WTC11 (cell line): Measurements from ENCODE around the gene GPC6. TPM values are rescaled to one million over a fixed set of nuclear protein-coding genes. Genes with fewer than 3 reads are reported as not detected.

Source experiments
- ATAC-seq: fragments of 200-7000 bp; cut with Tn5 transposase; 2 replicates; pipeline ENCODE4 v1.10.0; 2021; ENCODE audit warnings: mild to moderate bottlenecking, moderate library complexity
- CTCF ChIA-PET: fragments of 300-600 bp; sonication (Branson Sonifier 250); formaldehyde crosslinking; loops from one replicate; lab custom pipeline; 2021; ENCODE audit warnings: antibody characterized with exemption; lab: Charles Lee
- POLR2A ChIA-PET: fragments of 350-600 bp; sonication (Branson Sonifier 250); formaldehyde crosslinking; loops from one replicate; lab custom pipeline; 2021; ENCODE audit warnings: antibody characterized with exemption; lab: Charles Lee
- DNase-seq: peaks from one replicate; pipeline ENCODE4 v3.0.0; 2021; ENCODE audit warnings: low spot score
- H3K27ac Mint-ChIP-seq: 2 replicates; pipeline ENCODE4 v1.8.0; 2021; ENCODE audit warnings: mixed read lengths
- H3K27me3 Mint-ChIP-seq: 2 replicates; pipeline ENCODE4 v1.8.0; 2021; ENCODE audit warnings: low read depth, mild to moderate bottlenecking, moderate library complexity, mixed read lengths
- H3K36me3 Mint-ChIP-seq: 2 replicates; pipeline ENCODE4 v1.8.0; 2021; ENCODE audit warnings: mixed read lengths
- H3K4me1 Mint-ChIP-seq: 2 replicates; pipeline ENCODE4 v1.8.0; 2022; ENCODE audit warnings: mixed read lengths
- H3K4me3 Mint-ChIP-seq: 2 replicates; pipeline ENCODE4 v1.8.0; 2021; ENCODE audit warnings: mild to moderate bottlenecking, moderate library complexity, mixed read lengths
- H3K9me3 Mint-ChIP-seq: 2 replicates; pipeline ENCODE4 v1.8.0; 2021; ENCODE audit warnings: mixed read lengths
- ATF2 ChIP-seq: sonication (generic); formaldehyde crosslinking; IDR thresholded peaks from 2 replicates; pipeline ENCODE4 v1.8.1; 2022; ENCODE audit warnings: low read depth, missing genetic modification reagents, borderline replicate concordance
- CDX4 ChIP-seq: fragments of 250-450 bp; sonication (Bioruptor Pico); IDR thresholded peaks from 2 replicates; pipeline ENCODE4 v1.9.0; 2021; ENCODE audit warnings: moderate library complexity, mild to moderate bottlenecking, inconsistent platforms, borderline replicate concordance
- CREB1 ChIP-seq: sonication (generic); formaldehyde crosslinking; IDR thresholded peaks from 2 replicates; pipeline ENCODE4 v1.8.0; 2023; ENCODE audit warnings: mild to moderate bottlenecking, missing genetic modification reagents
- ELF4 ChIP-seq: sonication (generic); formaldehyde crosslinking; IDR thresholded peaks from 2 replicates; pipeline ENCODE4 v1.8.1; 2022; ENCODE audit warnings: low read depth, mild to moderate bottlenecking, moderate library complexity, missing genetic modification reagents
- EMX1 ChIP-seq: fragments of 250-450 bp; sonication (Bioruptor Pico); IDR thresholded peaks from 2 replicates; pipeline ENCODE4 v1.8.0; 2021; ENCODE audit warnings: mild to moderate bottlenecking
- FOXJ3 ChIP-seq: sonication (generic); formaldehyde crosslinking; IDR thresholded peaks from 2 replicates; pipeline ENCODE4 v1.9.0; 2021; ENCODE audit warnings: missing genetic modification reagents, mild to moderate bottlenecking, borderline replicate concordance
- GABPB1 ChIP-seq: sonication (generic); formaldehyde crosslinking; IDR thresholded peaks from 2 replicates; pipeline ENCODE4 v1.8.1; 2023; ENCODE audit warnings: mild to moderate bottlenecking, missing genetic modification reagents
- IRF2 ChIP-seq: sonication (generic); formaldehyde crosslinking; IDR thresholded peaks from 2 replicates; pipeline ENCODE4 v1.8.0; 2022; ENCODE audit warnings: low read depth, missing genetic modification reagents, borderline replicate concordance
- NFATC4 ChIP-seq: fragments of 250-450 bp; sonication (Bioruptor Pico); IDR thresholded peaks from 2 replicates; pipeline ENCODE4 v1.9.0; 2021; ENCODE audit warnings: mild to moderate bottlenecking
- NFYB ChIP-seq: sonication (generic); formaldehyde crosslinking; conservative IDR thresholded peaks from 2 replicates; pipeline ENCODE4 v1.8.0; 2022; ENCODE audit warnings: low read depth, missing genetic modification reagents
- PRRX2 ChIP-seq: fragments of 250-450 bp; sonication (Bioruptor Pico); IDR thresholded peaks from 2 replicates; pipeline ENCODE4 v1.8.0; 2021; ENCODE audit warnings: mild to moderate bottlenecking
- SMAD3 ChIP-seq: sonication (generic); formaldehyde crosslinking; IDR thresholded peaks from 2 replicates; pipeline ENCODE4 v1.8.0; 2022; ENCODE audit warnings: missing genetic modification reagents, mild to moderate bottlenecking, borderline replicate concordance
- TEAD1 ChIP-seq: sonication (generic); formaldehyde crosslinking; IDR thresholded peaks from 2 replicates; pipeline ENCODE4 v1.8.0; 2022; ENCODE audit warnings: mild to moderate bottlenecking, missing genetic modification reagents
- TEAD4 ChIP-seq: sonication (generic); formaldehyde crosslinking; IDR thresholded peaks from 2 replicates; pipeline ENCODE4 v1.8.0; 2022; ENCODE audit warnings: mild to moderate bottlenecking, missing genetic modification reagents
- USF1 ChIP-seq: sonication (generic); formaldehyde crosslinking; IDR thresholded peaks from 2 replicates; pipeline ENCODE4 v1.8.0; 2022; ENCODE audit warnings: mild to moderate bottlenecking, missing genetic modification reagents
- ZBTB21 ChIP-seq: sonication (generic); formaldehyde crosslinking; IDR thresholded peaks from 2 replicates; pipeline ENCODE4 v1.8.1; 2023; ENCODE audit warnings: mild to moderate bottlenecking, missing genetic modification reagents, borderline replicate concordance
- ZNF281 ChIP-seq: sonication (generic); formaldehyde crosslinking; IDR thresholded peaks from 2 replicates; pipeline ENCODE4 v1.8.0; 2023; ENCODE audit warnings: mild to moderate bottlenecking, missing genetic modification reagents
- ZNF416 ChIP-seq: fragments of 250-450 bp; sonication (Bioruptor Pico); IDR thresholded peaks from 2 replicates; pipeline ENCODE4 v1.9.0; 2021; ENCODE audit warnings: mild to moderate bottlenecking, inconsistent platforms
- total RNA-seq: library from RNA; stranded (reverse); gene quantifications from 3 replicates; pipeline ENCODE4 v1.2.3, GENCODE V29; 2021
- TF ChIP-seq, protein P1 (sequence below): sonication (generic); formaldehyde crosslinking; IDR thresholded peaks from 2 replicates; pipeline ENCODE4 v1.8.1; 2023; ENCODE audit warnings: mild to moderate bottlenecking, moderate library complexity, missing genetic modification reagents
- TF ChIP-seq, protein P2 (sequence below): sonication (generic); formaldehyde crosslinking; IDR thresholded peaks from 2 replicates; pipeline ENCODE4 v1.8.0; 2022; ENCODE audit warnings: mild to moderate bottlenecking, missing genetic modification reagents
- TF ChIP-seq, protein P3 (sequence below): sonication (generic); formaldehyde crosslinking; IDR thresholded peaks from 2 replicates; pipeline ENCODE4 v1.8.0; 2022; ENCODE audit warnings: missing genetic modification reagents
- TF ChIP-seq, protein P4 (sequence below): sonication (generic); formaldehyde crosslinking; IDR thresholded peaks from 2 replicates; pipeline ENCODE4 v1.8.0; 2022; ENCODE audit warnings: mild to moderate bottlenecking, missing genetic modification reagents

Gene GPC6
- total RNA-seq, 1 experiment from 2014 or later: 19.5 TPM

GRCh38 chr13:94006296-94006695 is 779.7 kb downstream of the GPC6 start:
- CTCF ChIA-PET: no interaction called here
- ATAC-seq (no peak), DNase-seq (no peak)
- Mint-ChIP-seq H3K4me3 (no peak overlapping the region), H3K4me1 (peaks cover 8% of the 10 kb centered on the region), H3K9me3 (0 out of 2 replicates have a peak, but pooled peaks cover 4% of the 10 kb centered on the region), H3K27me3 (peaks cover 4% of the 10 kb centered on the region; the same call in 1 of the 2 replicates), H3K27ac (no peak overlapping the region), H3K36me3 (no peaks in the 10 kb centered on the region)
- TF ChIP-seq PRRX2 (CRISPR knock-in tag) (no peak), NFYB (CRISPR knock-in tag) (no peak), FOXJ3 (no peak), EMX1 (no peak), ELF4 (no peak), NFATC4 (CRISPR knock-in tag) (no peak), ZNF281 (no peak), TEAD4 (CRISPR knock-in tag) (no peak), ZNF416 (no peak), USF1 (CRISPR knock-in tag) (no peak), ZBTB21 (CRISPR knock-in tag) (no peak), SMAD3 (CRISPR knock-in tag) (no peak), TEAD1 (CRISPR knock-in tag) (no peak), ATF2 (CRISPR knock-in tag) (no peak), GABPB1 (CRISPR knock-in tag) (no peak), IRF2 (CRISPR knock-in tag) (no peak)
- TF ChIP-seq, protein P1, sequence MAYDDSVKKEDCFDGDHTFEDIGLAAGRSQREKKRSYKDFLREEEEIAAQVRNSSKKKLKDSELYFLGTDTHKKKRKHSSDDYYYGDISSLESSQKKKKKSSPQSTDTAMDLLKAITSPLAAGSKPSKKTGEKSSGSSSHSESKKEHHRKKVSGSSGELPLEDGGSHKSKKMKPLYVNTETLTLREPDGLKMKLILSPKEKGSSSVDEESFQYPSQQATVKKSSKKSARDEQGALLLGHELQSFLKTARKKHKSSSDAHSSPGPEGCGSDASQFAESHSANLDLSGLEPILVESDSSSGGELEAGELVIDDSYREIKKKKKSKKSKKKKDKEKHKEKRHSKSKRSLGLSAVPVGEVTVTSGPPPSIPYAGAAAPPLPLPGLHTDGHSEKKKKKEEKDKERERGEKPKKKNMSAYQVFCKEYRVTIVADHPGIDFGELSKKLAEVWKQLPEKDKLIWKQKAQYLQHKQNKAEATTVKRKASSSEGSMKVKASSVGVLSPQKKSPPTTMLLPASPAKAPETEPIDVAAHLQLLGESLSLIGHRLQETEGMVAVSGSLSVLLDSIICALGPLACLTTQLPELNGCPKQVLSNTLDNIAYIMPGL: no peak
- TF ChIP-seq, protein P2, sequence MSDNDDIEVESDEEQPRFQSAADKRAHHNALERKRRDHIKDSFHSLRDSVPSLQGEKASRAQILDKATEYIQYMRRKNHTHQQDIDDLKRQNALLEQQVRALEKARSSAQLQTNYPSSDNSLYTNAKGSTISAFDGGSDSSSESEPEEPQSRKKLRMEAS: no peak
- POLR2A ChIA-PET: no interaction called here

GRCh38 chr13:94007072-94007471 is 780.5 kb downstream of the GPC6 start:
- Mint-ChIP-seq H3K27ac (no peak overlapping the region), H3K27me3 (peaks cover 4% of the 10 kb centered on the region; the same call in 1 of the 2 replicates), H3K36me3 (no peaks in the 10 kb centered on the region), H3K4me1 (peaks cover 1% of the 10 kb centered on the region), H3K9me3 (0 out of 2 replicates have a peak, but pooled peaks cover 4% of the 10 kb centered on the region), H3K4me3 (no peak overlapping the region)
- ATAC-seq (no peak), DNase-seq (no peak)
- ChIA-PET POLR2A (no interaction called here), CTCF (no interaction called here)
- TF ChIP-seq CREB1 (CRISPR knock-in tag) (no peak), CDX4 (CRISPR knock-in tag) (no peak)
- TF ChIP-seq, protein P3, sequence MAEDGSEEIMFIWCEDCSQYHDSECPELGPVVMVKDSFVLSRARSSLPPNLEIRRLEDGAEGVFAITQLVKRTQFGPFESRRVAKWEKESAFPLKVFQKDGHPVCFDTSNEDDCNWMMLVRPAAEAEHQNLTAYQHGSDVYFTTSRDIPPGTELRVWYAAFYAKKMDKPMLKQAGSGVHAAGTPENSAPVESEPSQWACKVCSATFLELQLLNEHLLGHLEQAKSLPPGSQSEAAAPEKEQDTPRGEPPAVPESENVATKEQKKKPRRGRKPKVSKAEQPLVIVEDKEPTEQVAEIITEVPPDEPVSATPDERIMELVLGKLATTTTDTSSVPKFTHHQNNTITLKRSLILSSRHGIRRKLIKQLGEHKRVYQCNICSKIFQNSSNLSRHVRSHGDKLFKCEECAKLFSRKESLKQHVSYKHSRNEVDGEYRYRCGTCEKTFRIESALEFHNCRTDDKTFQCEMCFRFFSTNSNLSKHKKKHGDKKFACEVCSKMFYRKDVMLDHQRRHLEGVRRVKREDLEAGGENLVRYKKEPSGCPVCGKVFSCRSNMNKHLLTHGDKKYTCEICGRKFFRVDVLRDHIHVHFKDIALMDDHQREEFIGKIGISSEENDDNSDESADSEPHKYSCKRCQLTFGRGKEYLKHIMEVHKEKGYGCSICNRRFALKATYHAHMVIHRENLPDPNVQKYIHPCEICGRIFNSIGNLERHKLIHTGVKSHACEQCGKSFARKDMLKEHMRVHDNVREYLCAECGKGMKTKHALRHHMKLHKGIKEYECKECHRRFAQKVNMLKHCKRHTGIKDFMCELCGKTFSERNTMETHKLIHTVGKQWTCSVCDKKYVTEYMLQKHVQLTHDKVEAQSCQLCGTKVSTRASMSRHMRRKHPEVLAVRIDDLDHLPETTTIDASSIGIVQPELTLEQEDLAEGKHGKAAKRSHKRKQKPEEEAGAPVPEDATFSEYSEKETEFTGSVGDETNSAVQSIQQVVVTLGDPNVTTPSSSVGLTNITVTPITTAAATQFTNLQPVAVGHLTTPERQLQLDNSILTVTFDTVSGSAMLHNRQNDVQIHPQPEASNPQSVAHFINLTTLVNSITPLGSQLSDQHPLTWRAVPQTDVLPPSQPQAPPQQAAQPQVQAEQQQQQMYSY (CRISPR knock-in tag): no peak
- TF ChIP-seq, protein P4, sequence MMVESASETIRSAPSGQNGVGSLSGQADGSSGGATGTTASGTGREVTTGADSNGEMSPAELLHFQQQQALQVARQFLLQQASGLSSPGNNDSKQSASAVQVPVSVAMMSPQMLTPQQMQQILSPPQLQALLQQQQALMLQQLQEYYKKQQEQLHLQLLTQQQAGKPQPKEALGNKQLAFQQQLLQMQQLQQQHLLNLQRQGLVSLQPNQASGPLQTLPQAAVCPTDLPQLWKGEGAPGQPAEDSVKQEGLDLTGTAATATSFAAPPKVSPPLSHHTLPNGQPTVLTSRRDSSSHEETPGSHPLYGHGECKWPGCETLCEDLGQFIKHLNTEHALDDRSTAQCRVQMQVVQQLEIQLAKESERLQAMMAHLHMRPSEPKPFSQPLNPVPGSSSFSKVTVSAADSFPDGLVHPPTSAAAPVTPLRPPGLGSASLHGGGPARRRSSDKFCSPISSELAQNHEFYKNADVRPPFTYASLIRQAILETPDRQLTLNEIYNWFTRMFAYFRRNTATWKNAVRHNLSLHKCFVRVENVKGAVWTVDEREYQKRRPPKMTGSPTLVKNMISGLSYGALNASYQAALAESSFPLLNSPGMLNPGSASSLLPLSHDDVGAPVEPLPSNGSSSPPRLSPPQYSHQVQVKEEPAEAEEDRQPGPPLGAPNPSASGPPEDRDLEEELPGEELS (CRISPR knock-in tag): no peak
